Skeletal muscle tissue (tissue), 4 donors: Measurements from ENCODE around the gene CGN. TPM values are rescaled to one million over a fixed set of nuclear protein-coding genes. Genes with fewer than 3 reads are reported as not detected.

ENCODE experiments used
- H3K27ac ChIP-seq: one replicate; pipeline ENCODE4 v1.7.0; 2013; ENCODE audit warnings: mild to moderate bottlenecking, low read depth, low read length, inconsistent platforms
- H3K27me3 ChIP-seq, 3 donors: one replicate each; pipeline ENCODE4 v1.7.0; 2013; ENCODE audit warnings: low read length in 3 of 3; ENCODE audit not compliant: control insufficient read depth in 3 of 3, insufficient read depth in 3 of 3
- H3K36me3 ChIP-seq, 3 donors: one replicate each; pipeline ENCODE4 v1.7.0; 2013; ENCODE audit warnings: low read length in 3 of 3; ENCODE audit not compliant: control insufficient read depth in 3 of 3, insufficient read depth in 3 of 3
- H3K4me1 ChIP-seq, 3 donors: one replicate each; pipeline ENCODE4 v1.7.0; 2013; ENCODE audit warnings: low read length in 3 of 3, mild to moderate bottlenecking in 3 of 3; ENCODE audit not compliant: control insufficient read depth in 3 of 3, insufficient read depth in 3 of 3
- H3K4me3 ChIP-seq, 3 donors: one replicate each; pipeline ENCODE4 v1.7.0; 2013; ENCODE audit warnings: low read length in 3 of 3
- H3K9ac ChIP-seq, 3 donors: one replicate each; pipeline ENCODE4 v1.7.0; 2013; ENCODE audit warnings: low read length in 3 of 3, mild to moderate bottlenecking in 3 of 3, moderate library complexity in 2 of 3, low read depth in 1 of 3
- H3K9me3 ChIP-seq, 3 donors: one replicate each; pipeline ENCODE4 v1.7.0; 2013; ENCODE audit warnings: low read length in 3 of 3; ENCODE audit not compliant: control insufficient read depth in 3 of 3
- total RNA-seq: library from RNA; depleted of rRNA; stranded (reverse); fragments of >200 nt; gene quantifications from one replicate; pipeline ENCODE4 v1.2.3, GENCODE V29; 2014
- donor health status: Osteomylitis.

The CGN gene
- total RNA-seq, 1 donor from 2014 or later: 0.52 TPM

DNA sequence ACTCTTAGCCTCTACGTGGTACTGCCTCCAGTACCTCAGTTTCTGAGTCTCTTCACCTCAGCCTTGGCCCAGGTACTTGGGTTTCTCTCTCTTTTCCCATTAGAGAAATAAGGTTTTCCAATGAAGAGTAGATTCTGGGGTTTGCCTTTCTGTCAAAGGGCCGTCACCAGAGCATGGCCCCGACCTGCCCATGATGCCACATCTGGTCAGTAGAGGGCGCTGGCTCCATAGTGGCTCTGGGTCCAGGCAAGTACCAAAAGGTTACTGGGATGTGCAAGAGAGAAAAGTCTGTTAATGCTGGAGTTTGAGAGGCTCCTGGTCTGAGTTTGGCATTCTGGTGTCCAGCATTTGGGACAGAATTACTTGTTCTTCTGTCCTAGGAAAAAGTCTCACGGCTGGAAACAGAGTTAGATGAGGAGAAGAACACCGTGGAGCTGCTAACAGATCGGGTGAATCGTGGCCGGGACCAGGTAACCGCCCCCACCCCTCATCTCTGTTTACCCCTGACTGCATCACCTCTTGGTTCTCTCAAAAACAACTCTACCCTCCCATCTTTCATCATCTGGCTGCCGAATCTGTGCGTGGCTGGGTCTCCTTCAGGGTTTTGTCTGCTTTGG lies 23.6 kb downstream of the CGN start:
- Histone ChIP-seq H3K9ac (no peak overlapping the region), H3K4me3 (no peak overlapping the region), H3K4me1 (peaks cover 5 to 8% (median 7%) of the 10 kb centered on the region in 3 donors), H3K27ac (no peak overlapping the region), H3K36me3 (no peaks in the 10 kb centered on the region), H3K9me3 (no peaks in the 10 kb centered on the region), H3K27me3 (no peaks in the 10 kb centered on the region)

DNA sequence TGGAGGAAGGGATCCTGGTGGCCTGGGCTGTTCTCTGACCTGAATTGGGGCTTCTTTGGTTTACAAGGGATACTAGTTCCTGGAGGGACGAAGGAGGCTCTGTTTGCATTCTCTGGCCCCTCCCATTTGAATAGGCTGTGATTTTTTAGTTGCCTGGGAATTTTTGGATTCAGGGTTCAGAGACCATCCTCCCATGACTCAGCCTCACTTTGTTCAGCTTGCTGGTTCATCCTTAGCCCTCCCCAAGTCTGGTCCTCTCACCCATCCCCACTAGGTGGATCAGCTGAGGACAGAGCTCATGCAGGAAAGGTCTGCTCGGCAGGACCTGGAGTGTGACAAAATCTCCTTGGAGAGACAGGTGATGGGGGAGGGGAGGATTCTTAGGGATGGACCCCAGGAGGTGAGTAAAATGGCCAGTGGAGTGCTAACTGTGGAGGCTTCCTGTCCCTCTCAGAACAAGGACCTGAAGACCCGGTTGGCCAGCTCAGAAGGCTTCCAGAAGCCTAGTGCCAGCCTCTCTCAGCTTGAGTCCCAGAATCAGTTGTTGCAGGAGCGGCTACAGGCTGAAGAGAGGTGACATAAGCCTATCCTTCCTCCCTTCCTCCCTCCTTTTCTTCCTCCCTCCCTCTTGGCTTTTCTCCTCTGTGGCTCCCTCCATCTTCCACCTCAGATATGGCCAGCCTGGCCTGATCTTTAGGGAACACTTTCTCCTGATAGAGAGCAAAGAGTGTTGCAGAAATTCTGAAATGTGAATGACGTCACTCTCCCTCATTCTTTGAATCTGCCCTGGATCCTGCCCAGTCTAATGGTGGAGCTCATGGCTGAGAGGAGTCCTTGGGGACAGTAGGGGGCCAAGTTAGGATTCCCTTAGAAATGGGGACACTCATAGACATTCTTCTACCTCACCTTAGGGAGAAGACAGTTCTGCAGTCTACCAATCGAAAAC lies 24.4 kb downstream of the CGN start:
- no peaks in the 10 kb centered on the region for H3K27me3 ChIP-seq

GRCh38 chr1:151536499-151536898 lies 25.3 kb downstream of the CGN start:
- no peaks in the 10 kb centered on the region for H3K27me3 ChIP-seq
- no peaks in the 10 kb centered on the region for H3K36me3 ChIP-seq
- H3K27ac ChIP-seq: no peak overlapping the region
- H3K9ac ChIP-seq: no peak overlapping the region
- H3K4me3 ChIP-seq: no peak overlapping the region
- H3K9me3 ChIP-seq: no peaks in the 10 kb centered on the region
- H3K4me1 ChIP-seq: peaks cover 9 to 22% (median 15%) of the 10 kb centered on the region in 3 donors

More for the DNA sequence above, 24.4 kb downstream of the CGN start:
- Histone ChIP-seq H3K27ac (no peak overlapping the region), H3K9me3 (no peaks in the 10 kb centered on the region), H3K4me1 (peaks cover 9 to 15% (median 10%) of the 10 kb centered on the region in 3 donors), H3K36me3 (no peaks in the 10 kb centered on the region), H3K9ac (no peak overlapping the region), H3K4me3 (no peak overlapping the region)

GRCh38 chr1:151537112-151537511 lies 25.9 kb downstream of the CGN start:
- no peaks in the 10 kb centered on the region for H3K36me3 ChIP-seq
- H3K4me1 ChIP-seq: peaks cover 9 to 22% (median 15%) of the 10 kb centered on the region in 3 donors
- H3K9me3 ChIP-seq: no peaks in the 10 kb centered on the region
- H3K4me3 ChIP-seq: no peak overlapping the region
- no peaks in the 10 kb centered on the region for H3K27me3 ChIP-seq
- H3K9ac ChIP-seq: no peak overlapping the region
- H3K27ac ChIP-seq: no peak overlapping the region

GRCh38 chr1:151539321-151540020 lies 28.3 kb downstream of the CGN start:
- H3K27me3 ChIP-seq: no peaks in the 10 kb centered on the region
- H3K4me3 ChIP-seq: peak overlapping the region; percentile 82 to 88 (median 82)
- H3K27ac ChIP-seq: peak overlapping the region; percentile 54
- no peaks in the 10 kb centered on the region for H3K9me3 ChIP-seq
- peaks cover 15 to 22% (median 15%) of the 10 kb centered on the region in 3 donors for H3K4me1 ChIP-seq
- H3K36me3 ChIP-seq: no peaks in the 10 kb centered on the region
- H3K9ac ChIP-seq: peak overlapping the region; percentile 23 to 80 (median 71)

- Histone ChIP-seq H3K27ac (peak within 1 kb of the TSS; percentile 54), H3K9me3 (no peaks in the 10 kb centered on the region), H3K27me3 (no peaks in the 10 kb centered on the region), H3K36me3 (no peaks in the 10 kb centered on the region), H3K4me3 (peak within 1 kb of the TSS; percentile 82 to 88 (median 82)), H3K4me1 (peaks cover 15 to 22% (median 15%) of the 10 kb centered on the region in 3 donors), H3K9ac (peak within 1 kb of the TSS; percentile 71 to 81 (median 80))
These were observed 29.1 kb downstream of the CGN start, which contains the start of gene TUFT1 for GRCh38 chr1:151540021-151540981. Gene TUFT1, plus strand, starts transcription at chr1:151540309. Its CDS starts 58 bp downstream, at chr1:151540367.

- Histone ChIP-seq H3K27me3 (no peaks in the 10 kb centered on the region), H3K36me3 (no peaks in the 10 kb centered on the region), H3K4me1 (peaks cover 15 to 22% (median 15%) of the 10 kb centered on the region in 3 donors), H3K27ac (peak overlapping the region; percentile 54), H3K9me3 (no peaks in the 10 kb centered on the region), H3K4me3 (peak overlapping the region; percentile 82 to 88 (median 82)), H3K9ac (peak overlapping the region; percentile 71 to 81 (median 80))
These were observed 29.8 kb downstream of the CGN start for GRCh38 chr1:151540982-151541377.

GRCh38 chr1:151541752-151542151 lies 30.6 kb downstream of the CGN start:
- peaks cover 15 to 22% (median 16%) of the 10 kb centered on the region in 3 donors for H3K4me1 ChIP-seq
- H3K4me3 ChIP-seq: peak overlapping the region in 1 of 3 donors; percentile 82
- no peaks in the 10 kb centered on the region for H3K36me3 ChIP-seq
- H3K27ac ChIP-seq: no peak overlapping the region
- no peak overlapping the region for H3K9ac ChIP-seq
- no peaks in the 10 kb centered on the region for H3K9me3 ChIP-seq
- H3K27me3 ChIP-seq: no peaks in the 10 kb centered on the region

DNA sequence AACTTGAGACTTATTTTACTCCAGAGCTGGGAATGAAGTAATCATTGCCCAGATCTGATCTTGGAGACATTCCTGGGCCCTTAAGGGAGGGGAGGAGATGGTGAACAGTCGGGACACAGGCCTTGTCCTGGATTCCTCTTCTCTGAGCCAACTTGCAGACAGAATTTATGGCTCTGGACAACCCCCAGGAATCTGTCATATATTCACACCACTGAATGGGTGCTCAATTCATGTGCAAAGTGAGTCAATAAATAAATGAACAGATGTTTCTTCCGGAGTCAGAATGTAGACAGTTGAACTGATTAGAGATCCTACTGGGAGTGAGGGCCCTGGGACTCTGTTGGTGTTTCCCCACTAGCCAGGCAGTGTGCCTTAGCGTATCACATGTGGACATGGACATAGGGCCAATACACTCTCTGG lies 31.5 kb downstream of the CGN start:
- Histone ChIP-seq H3K27ac (no peak overlapping the region), H3K9ac (no peak overlapping the region), H3K27me3 (no peaks in the 10 kb centered on the region), H3K36me3 (no peaks in the 10 kb centered on the region), H3K4me3 (no peak overlapping the region), H3K4me1 (peaks cover 23 to 31% (median 24%) of the 10 kb centered on the region in 3 donors), H3K9me3 (no peaks in the 10 kb centered on the region)
